Measurements from ENCODE around the gene HBE1. TPM values are rescaled to one million over a fixed set of nuclear protein-coding genes. Genes with fewer than 3 reads are reported as not detected.

HBE1 gene
- total RNA-seq, 2 experiments from 2014 or later: not detected

GRCh38 chr11:5229796-5230195 is 39.9 kb downstream of the HBE1 start:
- no peak overlapping the region for H3K4me3 Mint-ChIP-seq
- no peak overlapping the region for H3K27ac Mint-ChIP-seq
- no peak for DNase-seq
- intact Hi-C loops (cut with micrococcal nuclease): no loop called here
- H3K4me1 Mint-ChIP-seq (ENCODE audit: low read depth): no peaks in the 10 kb centered on the region
- CTCF ChIA-PET: no interaction called here
- H3K9me3 Mint-ChIP-seq: no peaks in the 10 kb centered on the region
- H3K36me3 Mint-ChIP-seq (ENCODE audit: low read depth): no peaks in the 10 kb centered on the region
- TF ChIP-seq, protein P1, sequence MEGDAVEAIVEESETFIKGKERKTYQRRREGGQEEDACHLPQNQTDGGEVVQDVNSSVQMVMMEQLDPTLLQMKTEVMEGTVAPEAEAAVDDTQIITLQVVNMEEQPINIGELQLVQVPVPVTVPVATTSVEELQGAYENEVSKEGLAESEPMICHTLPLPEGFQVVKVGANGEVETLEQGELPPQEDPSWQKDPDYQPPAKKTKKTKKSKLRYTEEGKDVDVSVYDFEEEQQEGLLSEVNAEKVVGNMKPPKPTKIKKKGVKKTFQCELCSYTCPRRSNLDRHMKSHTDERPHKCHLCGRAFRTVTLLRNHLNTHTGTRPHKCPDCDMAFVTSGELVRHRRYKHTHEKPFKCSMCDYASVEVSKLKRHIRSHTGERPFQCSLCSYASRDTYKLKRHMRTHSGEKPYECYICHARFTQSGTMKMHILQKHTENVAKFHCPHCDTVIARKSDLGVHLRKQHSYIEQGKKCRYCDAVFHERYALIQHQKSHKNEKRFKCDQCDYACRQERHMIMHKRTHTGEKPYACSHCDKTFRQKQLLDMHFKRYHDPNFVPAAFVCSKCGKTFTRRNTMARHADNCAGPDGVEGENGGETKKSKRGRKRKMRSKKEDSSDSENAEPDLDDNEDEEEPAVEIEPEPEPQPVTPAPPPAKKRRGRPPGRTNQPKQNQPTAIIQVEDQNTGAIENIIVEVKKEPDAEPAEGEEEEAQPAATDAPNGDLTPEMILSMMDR (IDR thresholded peaks at IDR 0.05): no peak
- H3K27me3 Mint-ChIP-seq: peaks cover 4% of the 10 kb centered on the region
- no peak for ATAC-seq
- POLR2A ChIA-PET: no interaction called here

- TF ChIP-seq, protein P1 (IDR thresholded peaks at IDR 0.05): no peak
- ChIA-PET POLR2A (no interaction called here), CTCF (interaction anchor here (0.5 kb wide), 1 partner anchor 736 kb away, joined by 3 read pairs; no protein-coding TSS in a partner anchor)
- ATAC-seq (no peak), DNase-seq (no peak)
- H3K27me3 Mint-ChIP-seq: peaks cover 4% of the 10 kb centered on the region
- no peaks in the 10 kb centered on the region for H3K36me3 Mint-ChIP-seq (ENCODE audit: low read depth)
- no peak overlapping the region for H3K4me3 Mint-ChIP-seq
- no peaks in the 10 kb centered on the region for H3K9me3 Mint-ChIP-seq
- H3K27ac Mint-ChIP-seq: no peak overlapping the region
- intact Hi-C loops (cut with micrococcal nuclease): no loop called here
- no peaks in the 10 kb centered on the region for H3K4me1 Mint-ChIP-seq (ENCODE audit: low read depth)
Measured at GRCh38 chr11:5229356-5229755, 40.4 kb downstream of the HBE1 start.

DNA sequence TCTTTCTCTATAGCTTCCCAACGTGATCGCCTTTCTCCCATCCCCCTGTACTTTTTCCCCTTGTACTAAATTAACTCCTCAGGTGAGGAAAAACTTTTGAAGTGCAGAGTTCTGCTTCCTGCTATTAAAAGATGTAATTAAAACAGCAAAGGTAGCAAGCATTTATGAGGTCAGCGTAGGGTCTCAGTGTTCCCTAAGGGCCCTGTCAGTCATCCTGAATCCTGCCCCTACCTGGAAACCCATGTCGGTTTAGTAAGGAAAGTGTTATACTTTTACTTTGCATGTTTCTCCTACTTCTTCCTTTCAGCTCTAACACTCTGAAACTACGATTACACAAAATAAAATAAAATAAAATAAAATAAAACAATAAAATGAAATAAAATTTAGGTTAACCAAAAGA is 41.6 kb downstream of the HBE1 start:
- H3K4me3 Mint-ChIP-seq: no peak overlapping the region
- H3K27ac Mint-ChIP-seq: no peak overlapping the region
- intact Hi-C loops (cut with micrococcal nuclease): no loop called here
- H3K36me3 Mint-ChIP-seq (ENCODE audit: low read depth): no peaks in the 10 kb centered on the region
- H3K9me3 Mint-ChIP-seq: no peaks in the 10 kb centered on the region
- H3K4me1 Mint-ChIP-seq (ENCODE audit: low read depth): no peaks in the 10 kb centered on the region
- no peak for ATAC-seq
- POLR2A ChIA-PET: no interaction called here
- TF ChIP-seq, protein P1 (IDR thresholded peaks at IDR 0.05): no peak
- CTCF ChIA-PET: no interaction called here
- DNase-seq: no peak
- H3K27me3 Mint-ChIP-seq: peaks cover 6% of the 10 kb centered on the region

DNA sequence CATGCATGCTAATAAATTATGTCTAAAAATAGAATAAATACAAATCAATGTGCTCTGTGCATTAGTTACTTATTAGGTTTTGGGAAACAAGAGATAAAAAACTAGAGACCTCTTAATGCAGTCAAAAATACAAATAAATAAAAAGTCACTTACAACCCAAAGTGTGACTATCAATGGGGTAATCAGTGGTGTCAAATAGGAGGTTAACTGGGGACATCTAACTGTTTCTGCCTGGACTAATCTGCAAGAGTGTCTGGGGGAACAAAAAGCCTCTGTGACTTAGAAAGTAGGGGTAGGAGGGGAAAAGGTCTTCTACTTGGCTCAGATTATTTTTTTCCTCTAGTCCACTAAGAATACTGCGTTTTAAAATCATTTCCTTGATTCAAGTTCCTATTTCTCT is 42.1 kb downstream of the HBE1 start:
- ChIA-PET POLR2A (no interaction called here), CTCF (no interaction called here)
- ATAC-seq (no peak), DNase-seq (no peak)
- intact Hi-C loops (cut with micrococcal nuclease): no loop called here
- H3K36me3 Mint-ChIP-seq (ENCODE audit: low read depth): no peaks in the 10 kb centered on the region
- H3K4me3 Mint-ChIP-seq: no peak overlapping the region
- TF ChIP-seq, protein P1 (IDR thresholded peaks at IDR 0.05): no peak
- no peak overlapping the region for H3K27ac Mint-ChIP-seq
- peaks cover 6% of the 10 kb centered on the region for H3K27me3 Mint-ChIP-seq
- H3K9me3 Mint-ChIP-seq: no peaks in the 10 kb centered on the region
- H3K4me1 Mint-ChIP-seq (ENCODE audit: low read depth): no peaks in the 10 kb centered on the region

DNA sequence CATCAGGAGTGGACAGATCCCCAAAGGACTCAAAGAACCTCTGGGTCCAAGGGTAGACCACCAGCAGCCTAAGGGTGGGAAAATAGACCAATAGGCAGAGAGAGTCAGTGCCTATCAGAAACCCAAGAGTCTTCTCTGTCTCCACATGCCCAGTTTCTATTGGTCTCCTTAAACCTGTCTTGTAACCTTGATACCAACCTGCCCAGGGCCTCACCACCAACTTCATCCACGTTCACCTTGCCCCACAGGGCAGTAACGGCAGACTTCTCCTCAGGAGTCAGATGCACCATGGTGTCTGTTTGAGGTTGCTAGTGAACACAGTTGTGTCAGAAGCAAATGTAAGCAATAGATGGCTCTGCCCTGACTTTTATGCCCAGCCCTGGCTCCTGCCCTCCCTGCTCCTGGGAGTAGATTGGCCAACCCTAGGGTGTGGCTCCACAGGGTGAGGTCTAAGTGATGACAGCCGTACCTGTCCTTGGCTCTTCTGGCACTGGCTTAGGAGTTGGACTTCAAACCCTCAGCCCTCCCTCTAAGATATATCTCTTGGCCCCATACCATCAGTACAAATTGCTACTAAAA is 42.9 kb downstream of the HBE1 start, which contains the start of gene HBB:
TSS of gene HBB (minus strand) at position 340 of the 579 bp plus-strand sequence. CDS start at position 290, 50 bp downstream.
- peaks cover 5% of the 10 kb centered on the region for H3K27me3 Mint-ChIP-seq
- H3K4me3 Mint-ChIP-seq: no peak within 1 kb of the TSS
- H3K36me3 Mint-ChIP-seq (ENCODE audit: low read depth): no peaks in the 10 kb centered on the region
- CTCF ChIA-PET: no interaction called here
- no peaks in the 10 kb centered on the region for H3K9me3 Mint-ChIP-seq
- no peak within 1 kb of the TSS for H3K27ac Mint-ChIP-seq
- POLR2A ChIA-PET: no interaction called here
- H3K4me1 Mint-ChIP-seq (ENCODE audit: low read depth): no peaks in the 10 kb centered on the region
- ATAC-seq (no peak), DNase-seq (no peak)
- intact Hi-C loops (cut with micrococcal nuclease): no loop called here
- TF ChIP-seq, protein P1 (IDR thresholded peaks at IDR 0.05): no peak

Measured in activated CD8-positive, alpha-beta T cell treated with anti-CD3 and anti-CD28 coated beads for 36 hours (primary cell).